ENCODE measurements around the gene POR. TPM values are rescaled to one million over a fixed set of nuclear protein-coding genes. Genes with fewer than 3 reads are reported as not detected.

Gene POR
- total and polyA plus RNA-seq, 4 donors = 116 to 973 (median 474) TPM

GRCh38 chr7:75868153-75868552, 46.8 kb upstream of the POR start:
- TF ChIP-seq SP1 (IDR thresholded peaks at IDR 0.05) (no peak), TAF1 (conservative IDR thresholded peaks at IDR 0.05) (no peak), EGR1 (IDR thresholded peaks at IDR 0.05; ENCODE audit: low read depth in 2 of 2) (no peak), FOXA2 (IDR thresholded peaks at IDR 0.05) (no peak), JUND (IDR thresholded peaks at IDR 0.05) (no peak)
- H3K9me3 ChIP-seq (ENCODE audit: control insufficient read depth in 4 of 4, low read length in 3 of 4) = no peaks in the 10 kb centered on the region
- 91% methylated on average over 2 of the region's 2 CpGs for WGBS
- H3K4me1 ChIP-seq (ENCODE audit: control insufficient read depth in 4 of 4, insufficient read depth in 4 of 4, low read length in 3 of 4) = peaks cover 0 to 7% (median 1%) of the 10 kb centered on the region in 4 donors
- H3K4me3 ChIP-seq (ENCODE audit: low read depth in 1 of 3, low read length in 3 of 3) = no peak overlapping the region
- H3K36me3 ChIP-seq (ENCODE audit: control insufficient read depth in 4 of 4, insufficient read depth in 3 of 4, low read depth in 1 of 4, low read length in 3 of 4) = no peaks in the 10 kb centered on the region
- H3K27ac ChIP-seq (ENCODE audit: low read depth in 1 of 2, low read length in 2 of 2) = no peak overlapping the region
- DNase-seq (ENCODE audit: low spot score) = no peak
- H3K27me3 ChIP-seq (ENCODE audit: control insufficient read depth in 4 of 4, insufficient read depth in 4 of 4, low read length in 3 of 4) = no peaks in the 10 kb centered on the region
- H3K9ac ChIP-seq (ENCODE audit: low read depth in 1 of 2, low read length in 2 of 2) = no peak overlapping the region

GRCh38 chr7:75869776-75870379, 45.1 kb upstream of the POR start:
- Histone ChIP-seq H3K9ac (ENCODE audit: low read depth in 1 of 2, low read length in 2 of 2) (no peak overlapping the region), H3K27ac (ENCODE audit: low read depth in 1 of 2, low read length in 2 of 2) (no peak overlapping the region), H3K9me3 (ENCODE audit: control insufficient read depth in 4 of 4, low read length in 3 of 4) (no peaks in the 10 kb centered on the region), H3K4me3 (ENCODE audit: low read depth in 1 of 3, low read length in 3 of 3) (no peak overlapping the region), H3K36me3 (ENCODE audit: control insufficient read depth in 4 of 4, insufficient read depth in 3 of 4, low read depth in 1 of 4, low read length in 3 of 4) (no peaks in the 10 kb centered on the region), H3K27me3 (ENCODE audit: control insufficient read depth in 4 of 4, insufficient read depth in 4 of 4, low read length in 3 of 4) (no peaks in the 10 kb centered on the region), H3K4me1 (ENCODE audit: control insufficient read depth in 4 of 4, insufficient read depth in 4 of 4, low read length in 3 of 4) (peaks cover 0 to 7% (median 1%) of the 10 kb centered on the region in 4 donors)
- TF ChIP-seq TAF1 (conservative IDR thresholded peaks at IDR 0.05) = no peak
- no peak for TF ChIP-seq REST (IDR thresholded peaks at IDR 0.05)
- TF ChIP-seq MAX (IDR thresholded peaks at IDR 0.05) = no peak
- DNase-seq (ENCODE audit: low spot score) = no peak
- WGBS = 86% methylated on average over 7 of the region's 7 CpGs

GRCh38 chr7:75870557-75871161, 44.3 kb upstream of the POR start:
- no peak overlapping the region for H3K4me3 ChIP-seq (ENCODE audit: low read depth in 1 of 3, low read length in 3 of 3)
- H3K4me1 ChIP-seq (ENCODE audit: control insufficient read depth in 4 of 4, insufficient read depth in 4 of 4, low read length in 3 of 4) = peaks cover 0 to 7% (median 1%) of the 10 kb centered on the region in 4 donors
- no peak for DNase-seq (ENCODE audit: low spot score)
- H3K9ac ChIP-seq (ENCODE audit: low read depth in 1 of 2, low read length in 2 of 2) = no peak overlapping the region
- H3K27me3 ChIP-seq (ENCODE audit: control insufficient read depth in 4 of 4, insufficient read depth in 4 of 4, low read length in 3 of 4) = no peaks in the 10 kb centered on the region
- 87% methylated on average over 9 of the region's 9 CpGs for WGBS
- no peaks in the 10 kb centered on the region for H3K9me3 ChIP-seq (ENCODE audit: control insufficient read depth in 4 of 4, low read length in 3 of 4)
- H3K27ac ChIP-seq (ENCODE audit: low read depth in 1 of 2, low read length in 2 of 2) = no peak overlapping the region
- no peaks in the 10 kb centered on the region for H3K36me3 ChIP-seq (ENCODE audit: control insufficient read depth in 4 of 4, insufficient read depth in 3 of 4, low read depth in 1 of 4, low read length in 3 of 4)
- TF ChIP-seq ATF3 (IDR thresholded peaks at IDR 0.05) = no peak
- TF ChIP-seq EGR1 (IDR thresholded peaks at IDR 0.05; ENCODE audit: low read depth in 2 of 2) = no peak
- no peak for TF ChIP-seq RXRA (IDR thresholded peaks at IDR 0.05)
- TF ChIP-seq GABPA (IDR thresholded peaks at IDR 0.05 in 1 of 2, conservative IDR thresholded peaks at IDR 0.05 in 1 of 2) = no peak
- TF ChIP-seq CTCF (IDR thresholded peaks at IDR 0.05; ENCODE audit: low read depth, low read length, missing input control) = no peak
- TF ChIP-seq NR2F2 (IDR thresholded peaks at IDR 0.05) = no peak
- no peak for TF ChIP-seq REST (IDR thresholded peaks at IDR 0.05)
- no peak for TF ChIP-seq FOXA2 (IDR thresholded peaks at IDR 0.05)
- TF ChIP-seq SP1 (IDR thresholded peaks at IDR 0.05) = no peak
- TF ChIP-seq RAD21 (IDR thresholded peaks at IDR 0.05) = no peak
- no peak for TF ChIP-seq YY1 (IDR thresholded peaks at IDR 0.05)
- no peak for TF ChIP-seq HNF4G (IDR thresholded peaks at IDR 0.05)

Data from liver (tissue), 9 donors.